HEK293 (cell line): ENCODE measurements around the gene CEBPZ.

Experiments used
- CTCF ChIA-PET: fragments of 350-600 bp; formaldehyde crosslinking; extraction: SDS; loops from one replicate; lab custom pipeline; 2021; ENCODE audit warnings: antibody characterized with exemption; lab: Yijun Ruan, JAX
- POLR2A ChIA-PET: fragments of 300-600 bp; formaldehyde crosslinking; extraction: SDS; loops from one replicate; lab custom pipeline; 2020; ENCODE audit warnings: antibody characterized with exemption, inconsistent platforms; lab: Yijun Ruan, JAX
- H3K27ac ChIP-seq: fragments of 200-500 bp; sonication (Bioruptor generic); 2 replicates; pipeline ENCODE4 v1.5.1; 2014; ENCODE audit warnings: low read depth, low read length, control low read depth, inconsistent platforms; ENCODE audit errors: extremely low read depth
- H3K36me3 ChIP-seq, 2 experiments: fragments of 200-500 bp in 1 of 2; sonication (Bioruptor generic) in 1 of 2; 1 replicate in 1 of 2; 2 replicates in 1 of 2; pipeline ENCODE4 v1.5.1; 2014 to 2017; ENCODE audit warnings: inconsistent platforms in 2 of 2, low read length in 2 of 2; ENCODE audit not compliant: control insufficient read depth in 2 of 2, insufficient read depth in 1 of 2
- H3K4me1 ChIP-seq: fragments of 200-500 bp; sonication (Bioruptor generic); 2 replicates; pipeline ENCODE4 v1.5.1; 2014; ENCODE audit warnings: mild to moderate bottlenecking, low read length, inconsistent platforms; ENCODE audit not compliant: control insufficient read depth, insufficient read depth
- H3K4me3 ChIP-seq: 2 replicates; pipeline ENCODE4 v1.5.1; 2011; ENCODE audit warnings: low read depth, mild to moderate bottlenecking, control low read depth, low read length, moderate library complexity
- H3K9me3 ChIP-seq: fragments of 200-500 bp; sonication (Bioruptor generic); 2 replicates; pipeline ENCODE4 v1.5.1; 2014; ENCODE audit warnings: low read depth, low read length, inconsistent platforms; ENCODE audit not compliant: control insufficient read depth, insufficient read depth
- GLI2 ChIP-seq: fragments of 450-650 bp; formaldehyde crosslinking; IDR thresholded peaks from 2 replicates; pipeline ENCODE4; 2017; ENCODE audit warnings: missing biosample characterization, missing genetic modification characterization, low read depth, borderline replicate concordance
- GLI4 ChIP-seq: fragments of 450-650 bp; formaldehyde crosslinking; IDR thresholded peaks from 2 replicates; pipeline ENCODE4 v1.5.1; 2016; ENCODE audit warnings: missing biosample characterization, missing genetic modification characterization
- GLIS2 ChIP-seq: fragments of 450-650 bp; formaldehyde crosslinking; IDR thresholded peaks from 2 replicates; pipeline ENCODE4 v1.5.1; 2016; ENCODE audit warnings: missing biosample characterization, missing genetic modification characterization
- MEIS1 ChIP-seq: sonication (generic); formaldehyde crosslinking; IDR thresholded peaks from 2 replicates; pipeline ENCODE4 v1.8.1; 2022; ENCODE audit warnings: missing genetic modification reagents, mild to moderate bottlenecking, borderline replicate concordance
- PRDM1 ChIP-seq: fragments of 450-650 bp; formaldehyde crosslinking; IDR thresholded peaks from 2 replicates; pipeline ENCODE4; 2016; ENCODE audit warnings: missing biosample characterization, missing genetic modification characterization
- SCRT1 ChIP-seq: fragments of 450-650 bp; formaldehyde crosslinking; IDR thresholded peaks from 2 replicates; pipeline ENCODE4 v1.5.1; 2016; ENCODE audit warnings: missing biosample characterization, missing genetic modification characterization, borderline replicate concordance
- SETDB1 ChIP-seq: IDR thresholded peaks from one replicate; pipeline ENCODE4 v1.6.1; 2017; ENCODE audit warnings: mild to moderate bottlenecking, low read length, moderate library complexity, mixed read lengths; ENCODE audit not compliant: insufficient read length
- ZBTB20 ChIP-seq: fragments of 450-650 bp; formaldehyde crosslinking; IDR thresholded peaks from 2 replicates; pipeline ENCODE4 v1.5.1; 2016; ENCODE audit warnings: missing biosample characterization, missing genetic modification characterization
- ZFHX2 ChIP-seq: fragments of 450-650 bp; formaldehyde crosslinking; conservative IDR thresholded peaks from 2 replicates; pipeline ENCODE4 v1.5.1; 2016; ENCODE audit warnings: missing biosample characterization, missing genetic modification characterization
- ZNF133 ChIP-seq: fragments of 450-650 bp; formaldehyde crosslinking; IDR thresholded peaks from 2 replicates; pipeline ENCODE4 v1.5.1; 2016; ENCODE audit warnings: missing biosample characterization, missing genetic modification characterization
- ZNF221 ChIP-seq: fragments of 450-650 bp; formaldehyde crosslinking; IDR thresholded peaks from 2 replicates; pipeline ENCODE4 v1.5.1; 2017; ENCODE audit warnings: missing biosample characterization, missing genetic modification characterization, borderline replicate concordance
- ZNF223 ChIP-seq: fragments of 450-650 bp; formaldehyde crosslinking; IDR thresholded peaks from 2 replicates; pipeline ENCODE4 v1.5.1; 2016; ENCODE audit warnings: missing biosample characterization, missing genetic modification characterization
- ZNF302 ChIP-seq: fragments of 450-650 bp; formaldehyde crosslinking; IDR thresholded peaks from 2 replicates; pipeline ENCODE4 v1.5.1; 2016; ENCODE audit warnings: missing biosample characterization, missing genetic modification characterization, low read depth
- ZNF335 ChIP-seq: fragments of 450-650 bp; formaldehyde crosslinking; conservative IDR thresholded peaks from 2 replicates; pipeline ENCODE4 v1.5.1; 2016; ENCODE audit warnings: missing biosample characterization, missing genetic modification characterization
- ZNF341 ChIP-seq: fragments of 450-650 bp; formaldehyde crosslinking; IDR thresholded peaks from 2 replicates; pipeline ENCODE4; 2016; ENCODE audit warnings: low read depth, missing biosample characterization, missing genetic modification characterization
- ZNF558 ChIP-seq: fragments of 450-650 bp; formaldehyde crosslinking; IDR thresholded peaks from 2 replicates; pipeline ENCODE4 v1.5.1; 2016; ENCODE audit warnings: missing biosample characterization, missing genetic modification characterization
- ZNF561 ChIP-seq: fragments of 450-650 bp; IDR thresholded peaks from 2 replicates; pipeline ENCODE4 v1.5.1; 2018; ENCODE audit warnings: missing biosample characterization, missing genetic modification characterization, borderline replicate concordance
- ZNF585B ChIP-seq: fragments of 450-650 bp; formaldehyde crosslinking; IDR thresholded peaks from 2 replicates; pipeline ENCODE4 v1.5.1; 2016; ENCODE audit warnings: missing biosample characterization, missing genetic modification characterization
- ZNF600 ChIP-seq: fragments of 450-650 bp; formaldehyde crosslinking; IDR thresholded peaks from 2 replicates; pipeline ENCODE4 v1.5.1; 2016; ENCODE audit warnings: missing biosample characterization, missing genetic modification characterization
- ZNF707 ChIP-seq: fragments of 450-650 bp; formaldehyde crosslinking; IDR thresholded peaks from 2 replicates; pipeline ENCODE4 v1.5.1; 2016; ENCODE audit warnings: missing biosample characterization, missing genetic modification characterization
- ZNF747 ChIP-seq: fragments of 450-650 bp; formaldehyde crosslinking; IDR thresholded peaks from 2 replicates; pipeline ENCODE4 v1.5.1; 2016; ENCODE audit warnings: missing biosample characterization, missing genetic modification characterization
- ZNF785 ChIP-seq: fragments of 450-650 bp; formaldehyde crosslinking; IDR thresholded peaks from 2 replicates; pipeline ENCODE4 v1.5.1; 2016; ENCODE audit warnings: missing biosample characterization, missing genetic modification characterization
- ZNF791 ChIP-seq: fragments of 450-650 bp; formaldehyde crosslinking; IDR thresholded peaks from 2 replicates; pipeline ENCODE4 v1.5.1; 2016; ENCODE audit warnings: missing biosample characterization, missing genetic modification characterization
- ZNF792 ChIP-seq: fragments of 450-650 bp; formaldehyde crosslinking; IDR thresholded peaks from 2 replicates; pipeline ENCODE4 v1.5.1; 2016; ENCODE audit warnings: missing biosample characterization, missing genetic modification characterization
- ZSCAN16 ChIP-seq: fragments of 450-650 bp; formaldehyde crosslinking; IDR thresholded peaks from 2 replicates; pipeline ENCODE4 v1.5.1; 2016; ENCODE audit warnings: missing biosample characterization, missing genetic modification characterization
- TF ChIP-seq, protein P1 (sequence below): fragments of 450-650 bp; formaldehyde crosslinking; IDR thresholded peaks from 2 replicates; pipeline ENCODE4 v1.5.1; 2016; ENCODE audit warnings: missing biosample characterization, missing genetic modification characterization
- TF ChIP-seq, protein P2 (sequence below): fragments of 450-650 bp; formaldehyde crosslinking; IDR thresholded peaks from 2 replicates; pipeline ENCODE4 v1.5.1; 2016; ENCODE audit warnings: missing biosample characterization, missing genetic modification characterization

CEBPZ gene

DNA sequence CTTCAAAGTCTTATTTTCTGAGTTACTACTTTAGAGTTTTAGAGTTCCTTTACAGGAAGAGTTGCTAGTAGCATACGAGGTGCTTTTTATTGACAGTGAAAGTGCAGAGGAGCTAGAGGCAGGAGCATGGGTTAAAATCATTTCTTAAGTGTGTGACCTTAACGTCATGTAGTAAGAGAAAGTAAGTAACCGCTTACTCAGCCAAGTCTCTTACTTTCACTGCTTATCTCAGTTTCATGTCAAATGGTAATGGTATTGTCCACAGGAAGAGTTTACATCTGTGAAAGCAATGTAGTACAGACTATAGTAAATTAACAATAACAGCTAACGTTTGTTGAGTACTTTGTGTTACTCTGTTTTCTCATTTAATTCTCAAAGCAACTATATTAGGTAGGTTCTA, 12.6 kb upstream of the CEBPZ start:
- POLR2A ChIA-PET = no interaction called here
- CTCF ChIA-PET = interaction anchor here (0.6 kb wide), 2 partner anchors 10 to 41 kb away, joined by 3 read pairs; no protein-coding TSS in a partner anchor
- H3K36me3 ChIP-seq = peaks cover 50 to 89% of the 10 kb centered on the region in 2 experiments

DNA sequence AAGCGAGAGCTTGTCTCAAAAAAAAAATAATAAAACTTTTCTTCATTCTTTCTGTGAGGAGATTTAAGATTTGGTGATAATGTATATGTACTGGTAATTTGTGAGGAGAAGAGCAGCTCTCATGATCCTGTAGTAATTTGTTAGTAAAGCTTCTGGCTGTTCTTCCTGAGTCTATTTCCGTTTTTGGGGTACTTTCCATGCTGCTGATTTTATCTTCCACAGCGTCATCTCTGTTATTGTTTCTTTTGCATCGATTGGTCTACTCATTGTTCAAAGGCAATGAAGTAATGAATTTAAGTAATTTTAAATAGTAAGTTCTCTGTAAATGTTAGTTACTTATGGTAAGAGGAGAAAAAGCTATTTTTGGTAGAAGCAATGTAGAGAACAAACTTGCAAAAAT, 12.0 kb upstream of the CEBPZ start:
- ChIA-PET CTCF (interaction anchor here (0.6 to 0.7 kb wide), 2 partner anchors 10 to 789 kb away, joined by 3 read pairs; no protein-coding TSS in a partner anchor), POLR2A (no interaction called here)
- TF ChIP-seq ZSCAN16 (tag by site-specific recombination) (no peak), SETDB1 (no peak), GLI2 (tag by site-specific recombination) (no peak), ZNF221 (tag by site-specific recombination) (no peak), ZNF561 (no peak), ZNF785 (tag by site-specific recombination) (no peak), SCRT1 (tag by site-specific recombination) (no peak), ZNF223 (tag by site-specific recombination) (no peak), ZNF792 (no peak), ZNF302 (tag by site-specific recombination) (no peak), ZNF791 (tag by site-specific recombination) (no peak), ZFHX2 (no peak), MEIS1 (CRISPR knock-in tag) (no peak), ZNF558 (tag by site-specific recombination) (no peak), GLI4 (no peak), ZNF133 (tag by site-specific recombination) (no peak), GLIS2 (tag by site-specific recombination) (no peak)
- TF ChIP-seq, protein P1, sequence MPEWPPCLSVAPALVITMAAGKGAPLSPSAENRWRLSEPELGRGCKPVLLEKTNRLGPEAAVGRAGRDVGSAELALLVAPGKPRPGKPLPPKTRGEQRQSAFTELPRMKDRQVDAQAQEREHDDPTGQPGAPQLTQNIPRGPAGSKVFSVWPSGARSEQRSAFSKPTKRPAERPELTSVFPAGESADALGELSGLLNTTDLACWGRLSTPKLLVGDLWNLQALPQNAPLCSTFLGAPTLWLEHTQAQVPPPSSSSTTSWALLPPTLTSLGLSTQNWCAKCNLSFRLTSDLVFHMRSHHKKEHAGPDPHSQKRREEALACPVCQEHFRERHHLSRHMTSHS (tag by site-specific recombination) = no peak
- Histone ChIP-seq H3K4me3 (no peak overlapping the region), H3K36me3 (peaks cover 50 to 89% of the 10 kb centered on the region in 2 experiments), H3K27ac (no peak overlapping the region), H3K4me1 (no peaks in the 10 kb centered on the region), H3K9me3 (no peaks in the 10 kb centered on the region)

More for the DNA sequence above, 12.6 kb upstream of the CEBPZ start:
- Histone ChIP-seq H3K9me3 (no peaks in the 10 kb centered on the region), H3K27ac (no peak overlapping the region)
- TF ChIP-seq PRDM1 (tag by site-specific recombination) (0 out of 2 replicates have a peak, but pooled peaks have one; percentile 21), ZNF792 (no peak)
- TF ChIP-seq, all 188 proteins: peak for 1
- Histone ChIP-seq H3K4me1 (no peaks in the 10 kb centered on the region), H3K4me3 (no peak overlapping the region)

DNA sequence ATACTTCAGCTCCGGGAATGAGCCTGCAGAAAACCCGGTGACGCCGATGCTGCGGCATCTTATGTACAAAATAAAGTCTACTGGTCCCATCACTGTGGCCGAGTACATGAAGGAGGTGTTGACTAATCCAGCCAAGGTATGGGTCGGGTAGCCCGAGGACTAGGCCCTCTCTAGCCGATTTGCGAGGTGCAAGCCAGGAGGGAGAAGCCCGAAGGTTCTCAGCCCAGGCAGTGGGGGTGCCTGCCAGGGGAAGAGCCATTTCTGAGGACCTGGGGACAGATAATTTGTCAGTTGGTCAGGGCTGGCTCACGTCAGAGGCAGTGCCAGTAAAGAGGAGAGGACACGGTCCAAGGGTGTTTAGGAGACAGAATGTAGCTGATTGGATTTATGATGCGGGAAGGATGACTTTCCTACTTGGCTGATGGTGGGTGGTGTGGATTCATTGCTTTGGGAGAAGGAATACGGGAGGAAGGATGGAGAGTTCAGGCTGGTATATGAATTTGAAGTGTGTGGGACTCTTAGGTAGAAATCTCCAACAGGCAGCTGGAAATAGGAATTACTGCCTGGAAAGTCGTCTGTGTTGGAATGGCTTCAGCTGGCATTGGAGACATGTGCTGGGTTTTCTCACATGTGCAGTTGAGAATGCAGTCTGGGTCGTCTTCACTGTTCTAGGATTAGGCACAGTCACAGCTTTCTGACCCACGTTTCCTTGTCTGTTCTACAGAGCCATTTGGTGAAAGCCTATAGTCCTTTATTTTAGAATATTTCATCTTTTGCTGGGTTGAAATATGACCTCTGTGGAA, 936 bp upstream of the CEBPZ start:
- H3K9me3 ChIP-seq = no peaks in the 10 kb centered on the region
- H3K27ac ChIP-seq = peak overlapping the region; percentile 79; the same call in 1 of the 2 replicates
- POLR2A ChIA-PET = interaction anchor here (0.6 to 1.4 kb wide), 10 partner anchors 9 to 421 kb away, joined by 3 to 7 read pairs (median 3); partner anchors contain the start of genes CEBPZOS, EIF2AK2 and PRKD3
- peak; percentile 1; the same call in 1 of the 2 replicates for TF ChIP-seq ZBTB20 (tag by site-specific recombination)
- TF ChIP-seq ZNF600 = peak; percentile 19; the same call in 1 of the 2 replicates
- TF ChIP-seq, protein P2, sequence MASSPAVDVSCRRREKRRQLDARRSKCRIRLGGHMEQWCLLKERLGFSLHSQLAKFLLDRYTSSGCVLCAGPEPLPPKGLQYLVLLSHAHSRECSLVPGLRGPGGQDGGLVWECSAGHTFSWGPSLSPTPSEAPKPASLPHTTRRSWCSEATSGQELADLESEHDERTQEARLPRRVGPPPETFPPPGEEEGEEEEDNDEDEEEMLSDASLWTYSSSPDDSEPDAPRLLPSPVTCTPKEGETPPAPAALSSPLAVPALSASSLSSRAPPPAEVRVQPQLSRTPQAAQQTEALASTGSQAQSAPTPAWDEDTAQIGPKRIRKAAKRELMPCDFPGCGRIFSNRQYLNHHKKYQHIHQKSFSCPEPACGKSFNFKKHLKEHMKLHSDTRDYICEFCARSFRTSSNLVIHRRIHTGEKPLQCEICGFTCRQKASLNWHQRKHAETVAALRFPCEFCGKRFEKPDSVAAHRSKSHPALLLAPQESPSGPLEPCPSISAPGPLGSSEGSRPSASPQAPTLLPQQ (tag by site-specific recombination) = 0 out of 2 replicates have a peak, but pooled peaks have one; percentile 1
- peak; percentile 63 for TF ChIP-seq ZNF341 (tag by site-specific recombination)
- 0 out of 2 replicates have a peak, but pooled peaks have one; percentile 13 for TF ChIP-seq ZNF585B (tag by site-specific recombination)
- peak; percentile 15; the same call in 1 of the 2 replicates for TF ChIP-seq ZNF335
- no peak for TF ChIP-seq ZNF747
- TF ChIP-seq MEIS1 (CRISPR knock-in tag) = no peak
- TF ChIP-seq ZNF707 (tag by site-specific recombination) = no peak
- peak overlapping the region; percentile 76 for H3K4me3 ChIP-seq
- CTCF ChIA-PET = interaction anchor here (1.4 kb wide), 1 partner anchor 54 kb away, joined by 3 read pairs; no protein-coding TSS in a partner anchor
- H3K36me3 ChIP-seq = peaks cover 23 to 32% of the 10 kb centered on the region in 2 experiments
- peaks cover 5% of the 10 kb centered on the region; the same call in 1 of the 2 replicates for H3K4me1 ChIP-seq
